ENCODE results near the gene ZNF497. TPM values are rescaled to one million over a fixed set of nuclear protein-coding genes. Genes with fewer than 3 reads are reported as not detected.
"Not testable (repeated sequence)": the region's sequence is repeated elsewhere in the genome, so short reads cannot be mapped to it uniquely, and the experiment has no call there.

ZNF497 gene
- polyA plus RNA-seq, 4 donors = 3.4 to 7.9 (median 5.6) TPM

DNA sequence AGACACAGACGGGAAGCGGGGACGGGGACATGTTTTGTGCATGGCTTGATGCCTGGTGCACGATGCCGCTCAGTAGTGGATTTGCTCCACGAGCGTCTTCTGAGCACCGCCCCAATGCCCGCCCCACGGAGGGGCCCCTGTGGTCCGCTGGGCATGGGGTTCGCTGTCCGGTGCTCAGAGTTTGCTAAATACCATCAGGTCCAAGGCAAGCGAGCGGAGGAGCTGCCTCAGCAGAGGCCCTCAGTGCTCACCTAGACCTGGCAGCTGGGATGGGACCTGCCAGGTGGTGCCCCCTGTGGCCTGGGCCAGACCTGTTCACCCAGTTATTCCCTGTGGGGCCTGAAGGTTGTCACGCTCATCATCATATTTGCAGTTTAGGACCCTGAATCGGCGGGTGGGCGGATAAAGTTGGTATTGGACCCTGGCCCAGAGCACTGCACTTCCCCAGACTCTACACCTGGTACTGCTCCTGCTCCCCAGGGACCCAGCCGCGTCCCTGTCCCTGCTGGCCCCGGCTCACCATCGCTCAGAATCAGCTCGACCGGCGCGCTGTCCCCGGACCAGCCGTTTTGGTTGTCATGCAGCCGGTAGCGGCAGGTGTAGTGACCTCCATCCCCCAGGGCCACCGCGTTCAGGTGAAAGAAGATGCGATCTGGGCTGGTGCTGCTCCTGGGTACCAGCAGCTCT, 11.5 kb downstream of the ZNF497 start:
- no peak for DNase-seq (ENCODE audit: low read depth in 4 of 4, low spot score in 2 of 4)

DNA sequence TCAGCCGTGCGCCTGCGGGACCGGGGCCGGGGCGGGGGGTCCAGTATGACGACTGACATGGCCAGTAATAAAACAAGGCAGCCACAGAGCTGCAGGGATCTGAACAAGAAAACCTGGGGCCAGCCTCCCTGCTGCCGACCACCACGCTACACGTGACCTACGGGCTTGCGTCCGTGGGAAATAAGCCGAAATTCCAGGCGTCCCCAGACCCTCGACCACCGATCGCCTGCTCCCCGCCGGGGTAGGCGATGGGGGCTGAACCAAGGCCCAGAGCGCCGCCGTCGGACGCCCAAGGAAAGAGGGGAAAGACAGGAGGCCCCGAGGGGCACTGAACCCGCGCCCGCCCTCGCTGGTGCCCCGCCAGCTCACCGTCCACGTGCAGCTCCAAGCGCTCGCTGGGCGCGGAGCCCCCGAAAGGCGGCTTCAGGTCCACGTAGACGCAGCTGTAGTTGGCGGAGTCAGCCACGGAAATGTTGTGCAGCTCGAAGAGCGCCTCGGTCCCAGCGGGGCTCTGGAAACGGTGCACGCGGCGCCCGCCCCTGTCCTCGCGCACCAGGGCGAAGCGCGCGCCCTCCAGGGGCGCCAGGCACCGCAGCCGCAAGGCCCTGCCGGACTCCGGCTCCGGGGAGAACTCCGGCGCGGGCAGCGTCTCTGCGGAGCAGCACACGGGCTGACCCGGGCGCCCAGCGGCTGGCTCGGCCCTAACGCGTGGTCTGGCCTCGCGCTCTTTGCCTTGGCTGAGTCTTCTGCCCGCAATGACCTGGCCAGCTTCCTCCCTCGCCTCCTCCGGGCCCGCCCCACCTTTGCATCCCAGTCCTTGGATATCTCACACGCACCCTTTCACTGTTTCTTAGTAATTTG, 12.3 kb downstream of the ZNF497 start:
- no peak for DNase-seq (ENCODE audit: low read depth in 4 of 4, low spot score in 2 of 4)

DNA sequence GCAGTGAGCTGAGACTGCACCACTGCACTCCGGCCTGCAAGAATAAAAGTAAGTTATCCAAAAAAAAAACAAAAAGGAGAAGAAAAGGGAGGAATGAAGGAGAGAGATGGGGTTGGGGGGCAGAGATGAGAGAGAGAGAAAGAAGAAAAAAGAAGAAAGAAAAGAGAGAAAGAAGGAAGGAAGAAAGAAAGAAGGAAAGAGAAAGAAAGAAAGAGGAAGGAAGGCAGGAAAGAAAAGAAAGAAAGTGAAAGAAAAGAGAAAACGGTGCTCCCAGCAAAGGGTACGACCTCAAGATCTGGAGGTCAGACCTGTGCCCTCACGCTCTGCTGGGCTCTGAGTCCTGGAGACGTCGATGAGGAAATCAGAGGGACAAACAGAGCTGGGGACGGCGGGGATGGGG, 13.0 kb downstream of the ZNF497 start:
- no peak for DNase-seq (ENCODE audit: low read depth in 4 of 4, low spot score in 2 of 4)

DNA sequence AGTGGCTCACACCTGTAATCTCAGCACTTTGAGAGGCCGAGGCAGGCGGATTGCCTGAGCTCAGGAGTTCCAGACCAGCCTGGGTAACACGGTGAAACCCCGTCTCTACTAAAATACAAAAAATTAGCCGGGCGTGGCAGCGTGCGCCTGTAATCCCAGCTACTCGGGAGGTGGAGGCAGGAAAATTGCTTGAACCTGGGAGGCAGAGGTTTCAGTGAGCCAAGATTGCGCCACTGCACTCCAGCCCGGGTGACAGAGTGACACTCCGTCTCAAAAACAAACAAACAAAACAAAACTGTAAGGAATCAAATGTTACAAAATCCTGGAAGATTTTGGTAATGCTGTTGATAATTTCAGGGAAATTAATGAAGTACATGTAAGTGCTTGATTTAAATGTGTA, 14.5 kb downstream of the ZNF497 start:
- not testable (repeated sequence) for DNase-seq (ENCODE audit: low read depth in 4 of 4, low spot score in 2 of 4)

DNA sequence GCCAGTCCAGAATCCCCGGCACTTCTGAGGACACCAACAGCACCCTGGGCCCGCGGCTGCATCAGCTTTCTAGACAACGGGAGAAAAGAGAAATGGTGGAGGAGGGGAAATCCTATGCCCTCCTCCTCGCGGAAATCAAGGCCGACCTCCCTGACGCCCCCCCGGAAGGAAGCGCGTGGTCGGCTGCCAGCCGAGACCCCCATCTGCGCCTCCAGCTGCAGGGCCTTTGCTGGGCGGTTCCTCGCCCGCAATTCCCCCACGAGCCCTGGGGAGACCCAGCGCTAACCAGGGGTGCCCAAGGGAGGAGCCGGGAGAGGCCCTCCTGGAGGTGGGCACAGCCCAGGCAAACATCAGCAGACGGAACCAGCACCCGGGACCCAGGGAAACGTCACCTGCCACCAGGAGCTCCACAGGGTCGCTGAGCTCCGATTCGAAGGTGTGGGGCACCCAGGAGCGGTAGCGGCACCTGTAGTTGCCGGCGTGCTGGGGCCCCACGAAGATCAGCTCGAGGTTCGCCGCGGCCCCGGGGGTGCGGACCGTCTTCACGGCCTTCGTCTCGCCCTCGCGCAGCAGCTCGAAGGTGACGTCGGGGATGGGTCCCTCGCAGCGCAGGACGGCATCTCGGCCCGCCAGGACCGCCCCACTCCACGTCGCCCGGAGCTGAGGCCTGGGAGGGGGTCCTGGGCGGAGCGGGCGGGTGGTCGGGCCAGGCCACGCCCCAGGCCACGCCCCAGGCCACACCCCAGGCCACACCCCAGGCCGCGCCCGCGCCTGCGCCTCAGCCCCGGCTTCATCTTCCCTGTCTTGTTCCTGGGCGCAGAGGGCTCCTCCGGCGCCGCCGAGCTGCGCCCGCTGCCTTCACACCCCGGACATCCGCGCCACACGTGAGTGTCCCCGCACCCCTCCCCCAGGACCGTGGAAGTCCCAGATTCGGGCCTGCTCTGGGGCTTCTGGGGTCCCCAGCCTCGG, 15.3 kb downstream of the ZNF497 start:
- DNase-seq (ENCODE audit: low read depth in 4 of 4, low spot score in 2 of 4) = no peak

DNA sequence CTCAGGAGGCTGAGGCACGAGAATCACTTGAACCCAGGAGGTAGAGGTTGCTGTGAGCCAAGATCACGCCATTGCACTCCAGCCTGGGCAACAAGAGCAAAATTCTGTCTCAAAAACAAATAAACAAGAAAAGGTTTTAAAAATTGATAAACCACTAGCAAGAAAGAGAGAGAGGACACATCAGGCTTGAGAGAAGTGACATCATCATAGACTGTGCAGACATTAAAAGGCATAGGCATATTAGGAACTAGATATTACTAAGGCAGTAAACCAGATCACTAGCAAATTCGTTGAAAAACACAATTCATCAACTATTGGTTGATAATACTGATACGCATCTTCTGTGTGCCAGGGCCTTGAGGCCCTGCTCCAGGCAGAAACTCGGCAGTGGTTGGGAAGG, 17.0 kb downstream of the ZNF497 start:
- DNase-seq (ENCODE audit: low read depth in 4 of 4, low spot score in 2 of 4) = no peak

DNA sequence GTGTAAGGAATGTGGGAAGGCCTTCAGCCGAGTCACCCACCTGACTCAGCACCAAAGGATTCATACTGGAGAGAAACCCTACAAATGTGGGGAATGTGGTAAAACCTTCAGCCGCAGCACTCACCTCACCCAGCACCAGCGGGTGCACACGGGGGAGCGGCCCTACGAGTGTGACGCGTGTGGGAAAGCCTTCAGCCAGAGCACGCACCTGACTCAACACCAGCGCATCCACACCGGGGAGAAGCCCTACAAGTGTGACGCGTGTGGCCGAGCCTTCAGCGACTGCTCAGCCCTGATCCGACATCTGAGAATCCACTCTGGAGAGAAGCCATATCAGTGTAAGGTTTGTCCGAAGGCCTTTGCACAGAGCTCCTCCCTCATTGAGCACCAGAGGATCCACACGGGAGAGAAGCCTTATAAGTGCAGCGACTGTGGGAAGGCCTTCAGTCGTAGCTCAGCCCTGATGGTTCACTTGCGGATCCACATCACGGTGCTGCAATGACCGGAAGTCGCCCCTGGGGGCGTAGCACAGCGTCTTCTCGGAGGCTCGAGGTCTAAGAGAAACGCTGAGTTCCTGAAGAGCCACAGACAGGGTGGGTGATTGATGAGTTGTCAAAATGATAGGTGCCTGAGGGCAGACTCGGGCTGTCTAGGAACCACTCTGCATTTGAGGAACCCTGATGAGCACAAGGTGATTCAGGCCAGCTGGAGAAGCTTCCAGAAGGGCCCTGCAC, 23.6 kb downstream of the ZNF497 start:
- no peak for DNase-seq (ENCODE audit: low read depth in 4 of 4, low spot score in 2 of 4)

DNA sequence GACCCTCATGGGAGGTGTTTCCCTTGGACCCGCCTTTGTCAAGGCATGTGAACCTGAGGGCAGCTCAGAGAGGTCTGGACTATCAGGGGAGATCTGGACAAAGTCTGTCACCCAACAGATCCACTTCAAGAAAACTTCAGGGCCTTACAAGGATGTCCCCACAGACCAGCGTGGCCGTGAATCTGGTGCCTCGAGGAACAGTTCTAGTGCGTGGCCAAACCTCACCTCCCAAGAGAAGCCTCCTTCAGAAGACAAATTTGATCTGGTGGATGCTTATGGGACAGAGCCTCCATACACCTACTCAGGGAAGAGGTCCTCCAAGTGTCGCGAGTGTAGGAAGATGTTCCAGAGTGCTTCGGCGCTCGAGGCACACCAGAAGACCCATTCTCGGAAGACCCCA, 24.2 kb downstream of the ZNF497 start:
- no peak for DNase-seq (ENCODE audit: low read depth in 4 of 4, low spot score in 2 of 4)

DNA sequence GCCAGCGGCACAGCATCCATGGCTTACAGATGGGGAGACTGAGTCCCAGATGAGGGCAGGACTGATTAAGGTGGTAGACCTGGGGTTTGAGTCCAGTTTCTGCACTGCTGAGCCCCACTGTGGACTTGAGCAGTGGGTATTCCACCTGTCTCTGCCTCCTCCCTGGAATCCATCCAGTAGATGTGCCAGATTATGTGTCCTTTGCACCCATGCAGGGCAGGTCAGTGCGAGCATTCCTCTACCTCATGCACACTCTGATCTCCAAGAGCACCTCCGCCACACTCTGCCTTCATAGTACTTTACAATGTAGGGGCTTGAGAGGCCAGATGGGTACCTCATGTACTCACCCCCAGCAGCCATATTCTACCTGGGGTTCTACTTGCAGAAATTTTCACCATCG, 25.7 kb downstream of the ZNF497 start:
- DNase-seq (ENCODE audit: low read depth in 4 of 4, low spot score in 2 of 4) = no peak

DNA sequence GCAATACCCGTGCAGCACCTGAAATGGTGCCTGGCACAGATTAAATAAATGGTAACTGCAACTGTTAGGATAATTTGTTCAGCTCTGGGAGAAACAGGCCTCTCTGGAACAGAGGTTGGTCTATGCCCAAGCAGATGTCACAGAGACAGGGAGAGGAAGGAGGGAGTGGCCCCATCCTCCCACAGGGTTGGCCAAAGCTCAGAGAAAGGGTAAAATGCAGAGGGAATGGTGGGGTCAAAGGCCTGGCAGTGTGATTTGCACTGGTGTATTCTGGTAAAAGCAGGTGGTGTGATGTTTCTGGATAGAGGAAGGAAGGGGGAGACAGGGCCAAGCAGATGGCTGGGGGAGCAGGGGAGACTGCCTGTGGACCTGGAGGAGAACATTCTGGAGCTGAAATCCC, 26.3 kb downstream of the ZNF497 start:
- no peak for DNase-seq (ENCODE audit: low read depth in 4 of 4, low spot score in 2 of 4)

DNA sequence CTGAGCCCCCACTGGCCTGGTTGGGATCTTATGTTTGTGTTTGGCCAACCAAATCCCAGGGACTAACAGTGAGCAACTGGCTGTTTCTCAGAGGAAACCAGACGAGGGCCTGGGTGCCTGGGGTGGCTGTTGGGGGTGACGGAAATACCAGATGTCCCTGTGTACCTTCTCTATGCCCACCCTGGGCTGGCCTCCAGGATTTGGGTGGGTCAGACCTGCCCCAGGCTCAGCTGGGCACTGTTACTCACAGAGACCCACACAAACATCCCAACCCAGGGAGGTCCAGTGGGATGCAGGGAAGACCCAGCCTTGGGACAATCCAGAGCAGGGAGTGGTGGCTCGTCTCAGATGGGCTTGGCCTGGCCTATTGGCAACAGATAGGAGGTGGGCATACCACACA, 26.9 kb downstream of the ZNF497 start:
- no peak for DNase-seq (ENCODE audit: low read depth in 4 of 4, low spot score in 2 of 4)

DNA sequence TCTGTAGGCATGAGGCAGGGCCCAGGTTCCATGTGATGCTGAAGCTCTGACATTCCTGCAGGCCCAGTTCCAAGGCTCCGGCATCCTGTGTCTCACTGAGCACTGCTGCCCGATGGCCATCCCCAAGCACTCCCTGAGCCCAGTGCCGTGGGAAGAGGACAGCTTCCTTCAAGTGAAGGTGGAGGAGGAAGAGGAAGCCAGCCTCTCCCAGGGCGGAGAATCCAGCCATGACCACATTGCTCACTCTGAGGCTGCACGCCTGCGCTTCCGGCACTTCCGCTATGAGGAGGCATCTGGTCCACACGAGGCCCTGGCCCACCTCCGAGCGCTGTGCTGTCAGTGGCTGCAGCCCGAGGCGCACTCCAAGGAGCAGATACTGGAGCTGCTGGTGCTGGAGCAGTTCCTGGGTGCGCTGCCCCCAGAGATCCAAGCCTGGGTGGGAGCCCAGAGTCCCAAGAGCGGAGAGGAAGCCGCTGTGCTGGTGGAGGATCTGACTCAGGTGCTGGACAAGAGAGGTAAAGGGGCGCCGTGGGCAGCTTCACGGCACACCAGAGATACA, 27.8 kb downstream of the ZNF497 start:
- no peak for DNase-seq (ENCODE audit: low read depth in 4 of 4, low spot score in 2 of 4)

DNA sequence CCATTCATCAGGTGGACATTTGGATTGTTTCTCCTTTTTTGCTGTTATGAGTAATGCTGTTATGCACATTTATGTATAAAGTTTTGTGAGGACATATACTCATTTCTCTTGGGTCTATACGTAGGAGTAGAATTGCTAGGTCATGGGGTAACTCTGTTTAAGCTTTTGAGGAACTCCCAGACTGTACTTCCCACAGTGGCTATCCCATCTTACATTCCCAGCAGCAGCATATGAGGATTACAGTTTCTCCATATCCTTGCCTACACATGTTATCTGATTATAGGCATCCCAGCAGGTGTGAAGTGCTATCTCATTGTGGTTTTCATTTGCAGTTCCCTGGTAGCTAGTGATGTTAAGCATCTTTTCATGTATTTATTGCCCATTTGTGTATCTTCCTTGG, 29.9 kb downstream of the ZNF497 start:
- no peak for DNase-seq (ENCODE audit: low read depth in 4 of 4, low spot score in 2 of 4)

DNA sequence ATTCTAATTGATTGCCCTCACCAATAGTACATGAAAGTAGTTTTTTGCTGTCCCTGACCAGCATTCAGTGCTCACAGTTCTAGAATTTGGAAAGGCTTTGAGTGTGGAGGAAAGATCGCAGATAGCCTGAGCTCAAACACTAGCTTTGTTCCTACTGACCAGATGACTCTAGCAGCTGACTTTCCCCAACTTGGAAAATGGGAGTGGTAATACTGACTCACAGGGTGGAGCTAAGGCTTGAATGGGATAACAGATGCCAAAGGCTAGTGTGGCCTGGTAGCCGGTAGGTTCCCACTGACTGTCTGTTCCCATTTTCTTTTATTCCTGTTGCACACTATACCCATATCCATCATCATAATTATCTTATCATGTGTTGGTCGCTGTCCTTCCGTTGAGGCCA, 32.1 kb downstream of the ZNF497 start:
- no peak for DNase-seq (ENCODE audit: low read depth in 4 of 4, low spot score in 2 of 4)

DNA sequence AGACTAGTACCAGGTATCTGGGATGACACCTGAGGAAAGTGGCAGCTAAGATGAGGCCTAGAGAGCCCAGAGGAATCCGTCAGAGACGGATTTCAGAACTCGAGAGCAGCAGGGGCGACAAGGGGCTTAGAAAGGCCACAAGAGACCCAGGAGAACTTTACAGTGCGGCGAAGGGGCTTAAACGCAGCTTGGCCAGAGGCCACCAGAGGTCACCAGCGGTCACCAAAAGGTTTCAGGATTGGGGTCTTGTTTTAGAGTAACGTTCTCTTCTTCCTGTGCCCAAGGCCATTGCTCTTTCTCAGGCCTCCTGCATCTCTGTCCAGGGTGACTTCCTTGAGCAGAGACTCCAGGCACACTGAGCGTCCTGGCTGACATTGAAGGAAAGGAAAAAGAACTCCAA, 33.6 kb downstream of the ZNF497 start:
- no peak for DNase-seq (ENCODE audit: low read depth in 4 of 4, low spot score in 2 of 4)

DNA sequence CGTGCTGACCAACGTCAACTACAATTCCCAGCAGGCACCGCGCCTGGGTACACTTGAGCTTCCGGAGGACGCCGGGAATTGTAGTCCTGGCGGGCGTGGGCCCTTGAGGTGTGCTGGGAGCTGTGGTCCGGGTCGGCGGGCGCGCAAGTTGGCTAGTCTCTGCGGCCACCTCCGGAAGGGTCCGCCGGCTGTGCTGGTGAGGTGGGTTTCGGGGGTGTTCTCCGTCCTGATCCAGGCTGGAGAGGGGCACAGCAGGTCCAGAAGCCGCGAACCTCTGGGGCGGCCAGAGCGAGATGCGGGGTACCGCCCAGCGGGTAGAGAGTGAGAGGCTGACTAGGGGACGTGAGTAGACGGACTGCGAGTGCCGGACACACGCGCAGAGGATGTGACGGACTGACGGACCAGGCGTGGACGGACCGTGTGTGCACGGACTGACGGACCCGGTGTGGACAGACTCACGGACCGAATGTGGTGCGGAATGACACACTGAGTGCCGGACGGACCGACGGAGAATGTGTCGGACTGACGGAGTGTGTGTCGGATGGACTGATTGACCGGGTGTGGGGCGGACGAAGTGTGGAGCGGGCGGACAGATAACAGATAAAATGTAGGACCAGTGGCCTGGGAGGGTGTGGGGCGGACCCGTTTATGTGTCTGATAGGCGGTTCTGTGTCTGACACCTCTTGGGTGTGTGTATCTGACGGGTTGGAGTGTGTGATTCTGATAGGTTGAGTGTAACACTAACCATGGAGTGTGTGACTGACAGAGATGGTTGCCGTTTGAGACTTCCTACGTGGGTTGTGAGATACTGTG, 35.4 kb downstream of the ZNF497 start, which contains the start of gene ZSCAN22:
ZSCAN22 (plus strand) TSS at position 81 of the 813 bp plus-strand sequence. CDS start 7,809 bp downstream, outside the sequence.
- DNase-seq (ENCODE audit: low read depth in 4 of 4, low spot score in 2 of 4) = peak; percentile 88 to 98 (median 93)

DNA sequence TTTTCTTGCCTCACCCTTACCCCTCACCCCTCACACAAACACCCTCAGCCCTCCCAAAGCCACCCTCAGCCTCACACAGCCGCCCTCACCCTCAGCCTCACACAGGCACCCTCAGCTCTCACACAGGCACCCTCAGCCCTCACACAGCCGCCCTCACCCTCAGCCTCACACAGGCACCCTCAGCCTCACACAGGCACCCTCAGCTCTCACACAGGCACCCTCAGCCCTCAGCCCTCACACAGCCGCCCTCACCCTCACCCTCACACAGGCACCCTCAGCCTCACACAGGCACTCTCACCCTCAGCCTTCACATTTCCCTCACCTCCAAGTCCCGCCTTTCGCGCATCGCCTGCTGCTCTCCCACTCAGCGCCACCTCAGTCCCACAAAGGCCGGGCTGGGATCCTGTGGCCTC, 36.0 kb downstream of the ZNF497 start:
- DNase-seq (ENCODE audit: low read depth in 4 of 4, low spot score in 2 of 4) = no peak

DNA sequence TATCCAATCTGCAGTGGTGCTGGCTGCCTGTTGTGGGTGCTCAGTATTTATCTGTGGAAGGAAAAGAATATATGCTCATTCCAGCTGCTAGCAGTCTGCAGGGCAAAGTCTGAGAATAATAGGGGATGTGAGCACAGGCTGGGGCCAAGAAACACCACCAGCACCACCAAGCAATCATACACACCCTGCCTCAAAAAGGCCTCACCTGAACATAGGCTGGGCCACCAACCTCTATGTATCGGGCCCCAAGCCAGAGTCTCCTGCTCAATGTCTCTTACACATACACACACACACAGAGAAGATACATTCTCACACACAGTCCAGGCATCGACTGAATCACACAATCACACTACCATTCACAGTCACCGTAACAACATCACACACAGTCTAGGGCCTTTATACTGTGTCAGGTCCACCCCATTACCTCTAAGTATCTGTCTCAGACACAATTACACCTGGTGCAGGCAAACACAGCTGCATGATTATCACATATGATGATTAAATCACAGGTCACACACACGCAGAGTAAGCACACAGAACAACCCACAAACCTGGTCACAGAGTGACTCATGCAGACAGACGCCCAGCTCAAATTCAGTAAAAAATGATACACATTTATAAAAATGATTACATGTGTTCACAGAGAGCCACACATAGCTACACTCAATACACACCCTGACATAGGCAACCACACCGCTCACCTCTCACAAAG, 37.1 kb downstream of the ZNF497 start:
- DNase-seq (ENCODE audit: low read depth in 4 of 4, low spot score in 2 of 4) = no peak

All from left renal cortex interstitium (tissue), 4 donors.